PC-9 (cell line): Measurements from ENCODE around the gene HSP90AB1. TPM values are rescaled to one million over a fixed set of nuclear protein-coding genes. Genes with fewer than 3 reads are reported as not detected.
A peak's percentile ranks its signal among the peaks of the same experiment; 100 is the strongest.

Experiments
- BruUV-seq: library from RNA; stranded (reverse); fragments of 400-500 nt; replicated peaks from 2 replicates; lab custom pipeline; 2021; lab: Mats Ljungman, UMichigan
- CTCF ChIA-PET: fragments of 300-600 bp; sonication (Branson Sonifier 250); formaldehyde crosslinking; loops from one replicate; lab custom pipeline; 2022; ENCODE audit warnings: antibody characterized with exemption; lab: Charles Lee
- POLR2A ChIA-PET: fragments of 300-600 bp; sonication (Branson Sonifier 250); formaldehyde crosslinking; loops from one replicate; lab custom pipeline; 2022; ENCODE audit warnings: antibody characterized with exemption; ENCODE audit not compliant: unreplicated experiment; lab: Charles Lee
- DNase-seq, 2 experiments: peaks; one replicate each; pipeline versions ENCODE4 v3.0.0 to v3.0.0-alpha.2; 2015 to 2022; ENCODE audit warnings: mixed read lengths in 1 of 2
- H2AFZ ChIP-seq: fragments of 200-600 bp; sonication (generic); 2 replicates; pipeline ENCODE4 v1.8.1; 2017; ENCODE audit warnings: antibody characterized with exemption
- H3F3A ChIP-seq: fragments of 200-600 bp; sonication (generic); 2 replicates; pipeline ENCODE4 v1.8.1; 2017; ENCODE audit warnings: antibody characterized with exemption, mild to moderate bottlenecking, low read depth; ENCODE audit not compliant: insufficient read depth
- H3K27ac ChIP-seq: fragments of 200-600 bp; sonication (generic); 2 replicates; pipeline ENCODE4 v1.6.1; 2016; ENCODE audit warnings: mixed run types
- H3K27me3 ChIP-seq: fragments of 200-600 bp; sonication (generic); 2 replicates; pipeline ENCODE4 v1.6.1; 2016; ENCODE audit warnings: low read depth, mixed run types; ENCODE audit not compliant: insufficient read depth
- H3K36me3 ChIP-seq: fragments of 200-600 bp; sonication (generic); 2 replicates; pipeline ENCODE4 v1.6.1; 2016; ENCODE audit warnings: low read depth, mixed run types
- H3K4me1 ChIP-seq: fragments of 200-600 bp; sonication (generic); replicated peaks from 2 replicates; pipeline ENCODE4 v1.6.1; 2016; ENCODE audit warnings: mixed run types; ENCODE audit not compliant: insufficient read depth
- H3K4me2 ChIP-seq: fragments of 200-600 bp; sonication (generic); 2 replicates; pipeline ENCODE4 v1.6.1; 2017; ENCODE audit warnings: mixed run types
- H3K4me3 ChIP-seq: fragments of 200-600 bp; sonication (generic); 2 replicates; pipeline ENCODE4 v1.6.1; 2016; ENCODE audit warnings: mixed run types
- H3K79me2 ChIP-seq: fragments of 200-600 bp; sonication (generic); 2 replicates; pipeline ENCODE4 v1.6.1; 2017; ENCODE audit warnings: low read depth, mixed run types
- H3K9me2 ChIP-seq: fragments of 200-600 bp; sonication (generic); 2 replicates; pipeline ENCODE4 v1.8.1; 2017; ENCODE audit warnings: mild to moderate bottlenecking; ENCODE audit not compliant: insufficient read depth
- H3K9me3 ChIP-seq: fragments of 200-600 bp; sonication (generic); 2 replicates; pipeline ENCODE4 v1.8.1; 2016; ENCODE audit warnings: low read depth; ENCODE audit not compliant: insufficient read depth
- H4K20me1 ChIP-seq: fragments of 200-600 bp; sonication (generic); 2 replicates; pipeline ENCODE4 v1.8.1; 2017; ENCODE audit not compliant: insufficient read depth
- EZH2 ChIP-seq: fragments of 200-600 bp; sonication (generic); IDR thresholded peaks from 2 replicates; pipeline ENCODE4 v1.8.0; 2017; ENCODE audit warnings: antibody characterized with exemption, low read depth
- intact Hi-C: fragments of 100-400 bp; cut with micrococcal nuclease; formaldehyde crosslinking; loops from one replicate; pipeline ENCODE4 v1.10.0; 2022; ENCODE audit not compliant: unreplicated experiment
- total RNA-seq: library from RNA; stranded (reverse); gene quantifications from 2 replicates; pipeline ENCODE4 v1.2.3, GENCODE V29; 2021
- TF ChIP-seq, protein P1 (sequence below): fragments of 200-600 bp; sonication (generic); conservative IDR thresholded peaks from 2 replicates; pipeline ENCODE4 v1.6.1; 2017; ENCODE audit warnings: mixed run types, antibody characterized with exemption, mild to moderate bottlenecking, moderate library complexity

The HSP90AB1 gene
- total RNA-seq, 1 experiment from 2014 or later, result 1,136 TPM

DNA sequence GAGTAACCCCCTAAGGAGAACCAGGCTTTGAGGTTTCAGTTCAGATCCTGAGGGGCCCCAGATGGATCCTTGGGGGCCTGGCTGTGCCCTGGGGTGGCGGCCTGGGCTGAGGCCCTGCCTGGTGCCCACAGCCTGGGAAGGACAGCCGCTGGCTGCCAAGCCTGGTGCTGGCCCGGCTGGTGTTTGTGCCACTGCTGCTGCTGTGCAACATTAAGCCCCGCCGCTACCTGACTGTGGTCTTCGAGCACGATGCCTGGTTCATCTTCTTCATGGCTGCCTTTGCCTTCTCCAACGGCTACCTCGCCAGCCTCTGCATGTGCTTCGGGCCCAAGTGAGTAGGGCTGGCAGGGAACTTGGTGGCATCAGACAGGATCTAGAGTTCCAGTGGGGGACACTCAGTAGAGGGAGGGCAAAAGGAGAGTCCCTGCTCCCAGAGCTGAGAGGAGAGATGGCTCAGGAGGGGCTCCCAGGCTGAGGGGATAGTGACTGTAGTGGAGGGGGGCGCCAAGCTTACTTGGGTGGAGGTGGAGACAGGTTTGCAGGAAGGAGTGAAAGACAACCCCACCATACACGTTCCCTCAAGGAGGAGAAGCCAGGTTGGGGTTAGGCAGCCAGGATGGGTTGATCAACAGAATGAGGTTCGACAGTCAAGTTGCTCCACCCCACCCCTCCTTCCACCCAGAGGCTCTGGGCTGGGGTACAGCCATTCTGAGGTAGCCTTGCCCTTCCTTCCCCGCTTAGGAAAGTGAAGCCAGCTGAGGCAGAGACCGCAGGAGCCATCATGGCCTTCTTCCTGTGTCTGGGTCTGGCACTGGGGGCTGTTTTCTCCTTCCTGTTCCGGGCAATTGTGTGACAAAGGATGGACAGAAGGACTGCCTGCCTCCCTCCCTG, 14.0 kb upstream of the HSP90AB1 start:
- intact Hi-C loops, result no loop called here
- H3K4me1 ChIP-seq, result peaks cover 17% of the 10 kb centered on the region

DNA sequence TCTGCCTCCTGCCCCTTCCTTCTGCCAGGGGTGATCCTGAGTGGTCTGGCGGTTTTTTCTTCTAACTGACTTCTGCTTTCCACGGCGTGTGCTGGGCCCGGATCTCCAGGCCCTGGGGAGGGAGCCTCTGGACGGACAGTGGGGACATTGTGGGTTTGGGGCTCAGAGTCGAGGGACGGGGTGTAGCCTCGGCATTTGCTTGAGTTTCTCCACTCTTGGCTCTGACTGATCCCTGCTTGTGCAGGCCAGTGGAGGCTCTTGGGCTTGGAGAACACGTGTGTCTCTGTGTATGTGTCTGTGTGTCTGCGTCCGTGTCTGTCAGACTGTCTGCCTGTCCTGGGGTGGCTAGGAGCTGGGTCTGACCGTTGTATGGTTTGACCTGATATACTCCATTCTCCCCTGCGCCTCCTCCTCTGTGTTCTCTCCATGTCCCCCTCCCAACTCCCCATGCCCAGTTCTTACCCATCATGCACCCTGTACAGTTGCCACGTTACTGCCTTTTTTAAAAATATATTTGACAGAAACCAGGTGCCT, 13.3 kb upstream of the HSP90AB1 start:
- Histone ChIP-seq H3K36me3 (no peaks in the 10 kb centered on the region), H3K4me1 (peaks cover 17% of the 10 kb centered on the region), H3K9me3 (no peaks in the 10 kb centered on the region), H3K4me2 (no peak overlapping the region), H3K27me3 (no peaks in the 10 kb centered on the region), H4K20me1 (no peaks in the 10 kb centered on the region), H3K79me2 (no peaks in the 10 kb centered on the region), H3K27ac (no peak overlapping the region), H3F3A (peaks cover 25% of the 10 kb centered on the region), H2AFZ (no peak overlapping the region), H3K4me3 (no peak overlapping the region), H3K9me2 (no peaks in the 10 kb centered on the region)
- POLR2A ChIA-PET, result no interaction called here
- DNase-seq, result no peak
- no TSS peak for BruUV-seq
- intact Hi-C loops, result loop anchor here (1.0 kb wide), 3 partner anchors 9 to 137 kb away; no protein-coding TSS in a partner anchor
- CTCF ChIA-PET, result interaction anchor here (1.0 kb wide), 1 partner anchor 26 kb away, joined by 3 read pairs; no protein-coding TSS in a partner anchor
- TF ChIP-seq EZH2, result no peak
- TF ChIP-seq, protein P1, sequence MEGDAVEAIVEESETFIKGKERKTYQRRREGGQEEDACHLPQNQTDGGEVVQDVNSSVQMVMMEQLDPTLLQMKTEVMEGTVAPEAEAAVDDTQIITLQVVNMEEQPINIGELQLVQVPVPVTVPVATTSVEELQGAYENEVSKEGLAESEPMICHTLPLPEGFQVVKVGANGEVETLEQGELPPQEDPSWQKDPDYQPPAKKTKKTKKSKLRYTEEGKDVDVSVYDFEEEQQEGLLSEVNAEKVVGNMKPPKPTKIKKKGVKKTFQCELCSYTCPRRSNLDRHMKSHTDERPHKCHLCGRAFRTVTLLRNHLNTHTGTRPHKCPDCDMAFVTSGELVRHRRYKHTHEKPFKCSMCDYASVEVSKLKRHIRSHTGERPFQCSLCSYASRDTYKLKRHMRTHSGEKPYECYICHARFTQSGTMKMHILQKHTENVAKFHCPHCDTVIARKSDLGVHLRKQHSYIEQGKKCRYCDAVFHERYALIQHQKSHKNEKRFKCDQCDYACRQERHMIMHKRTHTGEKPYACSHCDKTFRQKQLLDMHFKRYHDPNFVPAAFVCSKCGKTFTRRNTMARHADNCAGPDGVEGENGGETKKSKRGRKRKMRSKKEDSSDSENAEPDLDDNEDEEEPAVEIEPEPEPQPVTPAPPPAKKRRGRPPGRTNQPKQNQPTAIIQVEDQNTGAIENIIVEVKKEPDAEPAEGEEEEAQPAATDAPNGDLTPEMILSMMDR, result no peak

More for the DNA sequence above, 14.0 kb upstream of the HSP90AB1 start:
- BruUV-seq, result no TSS peak
- no peak for TF ChIP-seq EZH2
- TF ChIP-seq, protein P1, result no peak
- no peak overlapping the region for H3K27ac ChIP-seq
- no peak overlapping the region for H2AFZ ChIP-seq
- no peaks in the 10 kb centered on the region for H3K36me3 ChIP-seq
- H3K9me3 ChIP-seq, result no peaks in the 10 kb centered on the region
- H3K79me2 ChIP-seq, result no peaks in the 10 kb centered on the region
- no peaks in the 10 kb centered on the region for H3K9me2 ChIP-seq
- H3F3A ChIP-seq, result peaks cover 18% of the 10 kb centered on the region
- peak in 1 of 2 experiments; percentile 1 for DNase-seq
- no peak overlapping the region for H3K4me3 ChIP-seq
- no peaks in the 10 kb centered on the region for H3K27me3 ChIP-seq
- no peaks in the 10 kb centered on the region for H4K20me1 ChIP-seq
- H3K4me2 ChIP-seq, result no peak overlapping the region
- POLR2A ChIA-PET, result no interaction called here
- CTCF ChIA-PET, result no interaction called here

DNA sequence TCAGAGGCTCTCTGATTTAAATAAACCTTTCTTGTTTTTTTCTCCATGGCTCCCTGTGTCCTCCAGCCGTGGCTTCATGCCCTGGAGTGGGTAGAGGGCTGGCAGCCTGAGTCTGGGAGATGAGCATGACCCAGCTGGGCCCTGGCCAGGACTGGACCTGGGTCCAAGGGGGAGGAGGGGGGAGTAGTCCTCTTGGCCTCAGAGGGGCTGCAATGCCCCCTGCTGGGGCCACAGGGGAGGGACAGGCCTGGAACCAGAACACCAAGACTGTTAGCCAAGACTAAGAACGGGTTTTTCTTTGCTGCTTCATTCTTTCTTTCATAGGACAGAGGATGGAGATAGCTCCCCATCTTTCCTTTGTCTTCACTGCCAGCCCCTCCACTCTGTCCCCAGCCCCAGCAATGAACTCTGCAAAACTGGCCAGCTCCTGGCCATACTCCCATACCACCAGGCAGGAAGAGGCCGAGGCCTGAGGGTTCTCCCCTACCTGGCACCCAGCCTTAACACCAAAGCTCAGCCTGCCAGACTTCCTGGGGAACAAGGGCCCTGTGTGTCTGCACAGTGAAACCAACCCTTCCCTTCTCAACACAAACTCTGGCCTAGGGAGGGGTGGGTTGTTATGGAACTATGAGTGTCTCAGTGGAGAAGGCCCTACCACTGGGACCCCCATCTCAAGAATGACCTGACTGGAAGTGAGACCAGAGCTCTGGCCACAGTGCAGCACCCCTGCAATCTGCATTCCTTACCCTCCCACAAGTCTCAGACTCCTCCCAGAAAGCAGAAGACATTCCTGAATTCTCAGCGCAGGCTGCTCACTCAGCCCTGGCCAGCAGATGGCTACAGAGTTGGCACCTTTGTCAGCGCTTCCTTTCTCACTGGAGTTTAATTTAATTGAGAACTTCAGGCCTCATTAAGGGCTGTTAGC, 12.5 kb upstream of the HSP90AB1 start:
- no TSS peak for BruUV-seq
- H3K79me2 ChIP-seq, result no peaks in the 10 kb centered on the region
- no peaks in the 10 kb centered on the region for H3K36me3 ChIP-seq
- no peaks in the 10 kb centered on the region for H3K9me3 ChIP-seq
- no peaks in the 10 kb centered on the region for H3K9me2 ChIP-seq
- ChIA-PET CTCF (interaction anchor here (0.5 to 1.3 kb wide), 5 partner anchors 10 to 141 kb away, joined by 3 to 8 read pairs (median 3); partner anchors contain the start of gene SLC29A1), POLR2A (no interaction called here)
- H2AFZ ChIP-seq, result no peak overlapping the region
- H3K4me3 ChIP-seq, result no peak overlapping the region
- TF ChIP-seq, protein P1, result peak; percentile 81
- no peak for TF ChIP-seq EZH2
- H3K27me3 ChIP-seq, result no peaks in the 10 kb centered on the region
- no peak overlapping the region for H3K27ac ChIP-seq
- peaks cover 17% of the 10 kb centered on the region for H3K4me1 ChIP-seq
- H3K4me2 ChIP-seq, result no peak overlapping the region
- DNase-seq, result peak; percentile 34 to 57
- H4K20me1 ChIP-seq, result no peaks in the 10 kb centered on the region
- H3F3A ChIP-seq, result peaks cover 27% of the 10 kb centered on the region
- intact Hi-C loops, result loop anchor here (1.0 kb wide), 3 partner anchors 10 to 138 kb away; no protein-coding TSS in a partner anchor
